Esophagus muscularis mucosa (tissue), 3 donors: ENCODE data around the gene CNGA4.

Source experiments
- CTCF ChIP-seq, 3 experiments: fragments of 200-600 bp in 2 of 3; fragments of 450-650 bp in 1 of 3; sonication (generic) in 2 of 3; IDR thresholded peaks; one replicate each; pipeline ENCODE4 v1.5.1; 2017 to 2019; ENCODE audit warnings: antibody characterized with exemption in 3 of 3, mild to moderate bottlenecking in 2 of 3, moderate library complexity in 1 of 3
- POLR2AphosphoS5 ChIP-seq, 2 donors: sonication (generic); formaldehyde crosslinking; IDR thresholded peaks; one replicate each; pipeline ENCODE4 v1.6.1; 2017; ENCODE audit warnings: antibody characterized with exemption in 2 of 2

GRCh38 chr11:6200975-6201374, 37.9 kb upstream of the CNGA4 start:
- TF ChIP-seq POLR2AphosphoS5 (IDR thresholded peaks at IDR 0.05) (no peak), CTCF (IDR thresholded peaks at IDR 0.05) (no peak)
